ENCODE results near the gene BAIAP2. TPM values are rescaled to one million over a fixed set of nuclear protein-coding genes. Genes with fewer than 3 reads are reported as not detected.
A peak's percentile ranks its signal among the peaks of the same experiment; 100 is the strongest.

Gene BAIAP2
- total RNA-seq, 1 donor from 2014 or later = 48.9 TPM

GRCh38 chr17:81101614-81102306 is 66.8 kb downstream of the BAIAP2 start:
- Mint-ChIP-seq H3K36me3 (no peaks in the 10 kb centered on the region), H3K9me3 (no peaks in the 10 kb centered on the region), H3K27ac (no peak overlapping the region), H3K4me3 (no peak overlapping the region), H3K27me3 (ENCODE audit: low read depth) (no peaks in the 10 kb centered on the region), H3K4me1 (peaks cover 11% of the 10 kb centered on the region)
- DNase-seq (ENCODE audit: low spot score in 2 of 2, unreplicated experiment in 2 of 2) = peak; percentile 72 to 91
- peak; percentile 99 for TF ChIP-seq CTCF (IDR thresholded peaks at IDR 0.05; ENCODE audit: unreplicated experiment)

GRCh38 chr17:81102352-81102751 is 67.4 kb downstream of the BAIAP2 start:
- no peak overlapping the region for H3K27ac Mint-ChIP-seq
- H3K9me3 Mint-ChIP-seq = no peaks in the 10 kb centered on the region
- no peaks in the 10 kb centered on the region for H3K36me3 Mint-ChIP-seq
- no peak overlapping the region for H3K4me3 Mint-ChIP-seq
- peaks cover 7% of the 10 kb centered on the region for H3K4me1 Mint-ChIP-seq
- no peaks in the 10 kb centered on the region for H3K27me3 Mint-ChIP-seq (ENCODE audit: low read depth)
- DNase-seq (ENCODE audit: low spot score in 2 of 2, unreplicated experiment in 2 of 2) = no peak
- no peak for TF ChIP-seq CTCF (IDR thresholded peaks at IDR 0.05; ENCODE audit: unreplicated experiment)

GRCh38 chr17:81102869-81103268 is 67.9 kb downstream of the BAIAP2 start:
- H3K4me1 Mint-ChIP-seq = peaks cover 3% of the 10 kb centered on the region
- no peaks in the 10 kb centered on the region for H3K27me3 Mint-ChIP-seq (ENCODE audit: low read depth)
- H3K27ac Mint-ChIP-seq = no peak overlapping the region
- TF ChIP-seq CTCF (IDR thresholded peaks at IDR 0.05; ENCODE audit: unreplicated experiment) = no peak
- DNase-seq (ENCODE audit: low spot score in 2 of 2, unreplicated experiment in 2 of 2) = no peak
- no peak overlapping the region for H3K4me3 Mint-ChIP-seq
- no peaks in the 10 kb centered on the region for H3K9me3 Mint-ChIP-seq
- H3K36me3 Mint-ChIP-seq = no peaks in the 10 kb centered on the region

- Mint-ChIP-seq H3K36me3 (no peaks in the 10 kb centered on the region), H3K4me1 (peaks cover 1% of the 10 kb centered on the region), H3K27ac (no peak overlapping the region), H3K27me3 (ENCODE audit: low read depth) (no peaks in the 10 kb centered on the region), H3K4me3 (no peak overlapping the region), H3K9me3 (no peaks in the 10 kb centered on the region)
- TF ChIP-seq CTCF (IDR thresholded peaks at IDR 0.05; ENCODE audit: unreplicated experiment) = no peak
- no peak for DNase-seq (ENCODE audit: low spot score in 2 of 2, unreplicated experiment in 2 of 2)
These were observed 68.4 kb downstream of the BAIAP2 start for GRCh38 chr17:81103379-81103778.

- no peak for DNase-seq (ENCODE audit: low spot score in 2 of 2, unreplicated experiment in 2 of 2)
- no peak for TF ChIP-seq CTCF (IDR thresholded peaks at IDR 0.05; ENCODE audit: unreplicated experiment)
- Mint-ChIP-seq H3K4me1 (no peaks in the 10 kb centered on the region), H3K27ac (no peak overlapping the region), H3K27me3 (ENCODE audit: low read depth) (no peaks in the 10 kb centered on the region), H3K4me3 (no peak overlapping the region), H3K36me3 (peaks cover 4% of the 10 kb centered on the region), H3K9me3 (no peaks in the 10 kb centered on the region)
These were observed 71.8 kb downstream of the BAIAP2 start for GRCh38 chr17:81106716-81107115.
